WTC11 (cell line): ENCODE results near the gene PRSS27. TPM values are rescaled to one million over a fixed set of nuclear protein-coding genes. Genes with fewer than 3 reads are reported as not detected.

Experiments used
- ATAC-seq: fragments of 200-7000 bp; cut with Tn5 transposase; 2 replicates; pipeline ENCODE4 v1.10.0; 2021; ENCODE audit warnings: mild to moderate bottlenecking, moderate library complexity
- CTCF ChIA-PET: fragments of 300-600 bp; sonication (Branson Sonifier 250); formaldehyde crosslinking; loops from one replicate; lab custom pipeline; 2021; ENCODE audit warnings: antibody characterized with exemption; lab: Charles Lee
- POLR2A ChIA-PET: fragments of 350-600 bp; sonication (Branson Sonifier 250); formaldehyde crosslinking; loops from one replicate; lab custom pipeline; 2021; ENCODE audit warnings: antibody characterized with exemption; lab: Charles Lee
- DNase-seq: peaks from one replicate; pipeline ENCODE4 v3.0.0; 2021; ENCODE audit warnings: low spot score
- H3K27ac Mint-ChIP-seq: 2 replicates; pipeline ENCODE4 v1.8.0; 2021; ENCODE audit warnings: mixed read lengths
- H3K27me3 Mint-ChIP-seq: 2 replicates; pipeline ENCODE4 v1.8.0; 2021; ENCODE audit warnings: low read depth, mild to moderate bottlenecking, moderate library complexity, mixed read lengths
- H3K36me3 Mint-ChIP-seq: 2 replicates; pipeline ENCODE4 v1.8.0; 2021; ENCODE audit warnings: mixed read lengths
- H3K4me1 Mint-ChIP-seq: 2 replicates; pipeline ENCODE4 v1.8.0; 2022; ENCODE audit warnings: mixed read lengths
- H3K4me3 Mint-ChIP-seq: 2 replicates; pipeline ENCODE4 v1.8.0; 2021; ENCODE audit warnings: mild to moderate bottlenecking, moderate library complexity, mixed read lengths
- H3K9me3 Mint-ChIP-seq: 2 replicates; pipeline ENCODE4 v1.8.0; 2021; ENCODE audit warnings: mixed read lengths
- ATF1 ChIP-seq: sonication (generic); formaldehyde crosslinking; IDR thresholded peaks from 2 replicates; pipeline ENCODE4 v1.8.1; 2023; ENCODE audit warnings: mild to moderate bottlenecking, moderate library complexity, missing genetic modification reagents
- CBFB ChIP-seq: sonication (generic); formaldehyde crosslinking; IDR thresholded peaks from 2 replicates; pipeline ENCODE4 v1.8.1; 2022; ENCODE audit warnings: mild to moderate bottlenecking, low read depth, missing genetic modification reagents
- CREM ChIP-seq: sonication (generic); formaldehyde crosslinking; IDR thresholded peaks from 2 replicates; pipeline ENCODE4 v1.8.1; 2022; ENCODE audit warnings: mild to moderate bottlenecking, missing genetic modification reagents, moderate library complexity
- GRHL2 ChIP-seq: fragments of 250-450 bp; sonication (Bioruptor Pico); IDR thresholded peaks from 2 replicates; pipeline ENCODE4 v1.8.0; 2022; ENCODE audit warnings: mild to moderate bottlenecking, moderate library complexity; ENCODE audit not compliant: insufficient replicate concordance, severe bottlenecking
- IRF2 ChIP-seq: sonication (generic); formaldehyde crosslinking; IDR thresholded peaks from 2 replicates; pipeline ENCODE4 v1.8.0; 2022; ENCODE audit warnings: low read depth, missing genetic modification reagents, borderline replicate concordance
- JUN ChIP-seq: sonication (generic); formaldehyde crosslinking; IDR thresholded peaks from 2 replicates; pipeline ENCODE4 v1.8.0; 2023; ENCODE audit warnings: mild to moderate bottlenecking, missing genetic modification reagents
- KAT7 ChIP-seq: sonication (generic); formaldehyde crosslinking; IDR thresholded peaks from 2 replicates; pipeline ENCODE4 v1.8.1; 2023; ENCODE audit warnings: missing genetic modification reagents, mild to moderate bottlenecking, borderline replicate concordance
- NFATC4 ChIP-seq: fragments of 250-450 bp; sonication (Bioruptor Pico); IDR thresholded peaks from 2 replicates; pipeline ENCODE4 v1.9.0; 2021; ENCODE audit warnings: mild to moderate bottlenecking
- NFE2L1 ChIP-seq: sonication (generic); formaldehyde crosslinking; IDR thresholded peaks from 2 replicates; pipeline ENCODE4 v1.8.1; 2023; ENCODE audit warnings: missing genetic modification reagents
- NFYB ChIP-seq: sonication (generic); formaldehyde crosslinking; conservative IDR thresholded peaks from 2 replicates; pipeline ENCODE4 v1.8.0; 2022; ENCODE audit warnings: low read depth, missing genetic modification reagents
- NR1H2 ChIP-seq: sonication (generic); formaldehyde crosslinking; IDR thresholded peaks from 2 replicates; pipeline ENCODE4 v1.9.0; 2021; ENCODE audit warnings: mild to moderate bottlenecking, moderate library complexity, missing genetic modification reagents
- NR2C2 ChIP-seq: sonication (generic); formaldehyde crosslinking; IDR thresholded peaks from 2 replicates; pipeline ENCODE4 v1.8.0; 2022; ENCODE audit warnings: mild to moderate bottlenecking, missing genetic modification reagents
- SP1 ChIP-seq: sonication (generic); formaldehyde crosslinking; conservative IDR thresholded peaks from 2 replicates; pipeline ENCODE4 v1.8.1; 2022; ENCODE audit warnings: missing genetic modification reagents
- ZNF138 ChIP-seq: sonication (generic); formaldehyde crosslinking; conservative IDR thresholded peaks from 2 replicates; pipeline ENCODE4 v1.8.1; 2022; ENCODE audit warnings: mild to moderate bottlenecking, moderate library complexity, missing genetic modification reagents
- ZNF671 ChIP-seq: fragments of 250-450 bp; sonication (Bioruptor Pico); IDR thresholded peaks from 2 replicates; pipeline ENCODE4 v1.8.0; 2021; ENCODE audit warnings: mild to moderate bottlenecking
- total RNA-seq: library from RNA; stranded (reverse); gene quantifications from 3 replicates; pipeline ENCODE4 v1.2.3, GENCODE V29; 2021
- TF ChIP-seq, protein P1 (sequence below): sonication (generic); formaldehyde crosslinking; IDR thresholded peaks from 2 replicates; pipeline ENCODE4 v1.8.0; 2022; ENCODE audit warnings: mild to moderate bottlenecking, missing genetic modification reagents
- TF ChIP-seq, protein P2 (sequence below): sonication (generic); formaldehyde crosslinking; IDR thresholded peaks from 2 replicates; pipeline ENCODE4 v1.8.1; 2023; ENCODE audit warnings: mild to moderate bottlenecking, missing genetic modification reagents
- TF ChIP-seq, protein P3 (sequence below): sonication (generic); formaldehyde crosslinking; IDR thresholded peaks from 2 replicates; pipeline ENCODE4 v1.8.1; 2023; ENCODE audit warnings: mild to moderate bottlenecking, missing genetic modification reagents, moderate library complexity
- TF ChIP-seq, protein P4 (sequence below): sonication (generic); formaldehyde crosslinking; conservative IDR thresholded peaks from 2 replicates; pipeline ENCODE4 v1.8.1; 2022; ENCODE audit warnings: mild to moderate bottlenecking, missing genetic modification reagents
- TF ChIP-seq, protein P5 (sequence below): sonication (generic); formaldehyde crosslinking; IDR thresholded peaks from 2 replicates; pipeline ENCODE4 v1.8.1; 2023; ENCODE audit warnings: mild to moderate bottlenecking, moderate library complexity, missing genetic modification reagents
- TF ChIP-seq, protein P6 (sequence below): sonication (generic); formaldehyde crosslinking; IDR thresholded peaks from 2 replicates; pipeline ENCODE4 v1.8.1; 2022; ENCODE audit warnings: low read depth, missing genetic modification reagents, borderline replicate concordance

Gene PRSS27
- total RNA-seq, 1 experiment from 2014 or later = 5.1 TPM

DNA sequence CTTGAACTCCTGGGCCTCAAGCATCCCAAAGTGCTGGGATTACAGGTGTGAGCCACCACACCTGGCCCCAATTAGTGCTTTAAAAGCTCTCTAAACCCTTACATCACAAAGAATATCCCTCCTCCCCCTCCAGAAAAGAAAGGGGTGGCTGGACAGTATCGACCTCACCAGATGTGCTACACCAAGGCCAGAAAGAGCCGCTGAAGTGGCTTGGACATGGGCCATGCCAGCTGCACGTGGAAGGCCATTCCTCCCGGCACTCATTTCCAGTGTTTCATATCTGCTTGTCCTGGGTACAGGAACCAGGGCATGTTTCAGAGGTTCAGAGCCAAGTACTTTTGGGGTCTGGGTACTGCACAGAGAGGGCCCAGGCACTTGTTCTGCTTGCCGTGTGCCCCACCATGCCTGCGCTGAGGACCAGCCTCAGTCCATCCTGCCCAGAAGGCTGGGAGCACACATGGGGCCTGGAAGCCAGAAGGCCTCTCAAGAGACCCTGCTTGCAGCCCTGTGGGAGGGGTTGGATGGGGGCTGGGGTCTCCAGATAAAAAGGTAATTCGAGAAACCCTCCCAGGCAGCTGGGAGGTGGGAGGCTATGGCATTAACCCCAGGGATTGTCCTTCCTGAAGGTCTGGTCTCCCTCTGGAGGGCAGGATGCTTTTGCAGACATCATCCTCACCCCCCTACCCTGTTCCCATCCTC, 28.9 kb upstream of the PRSS27 start (continued):
- TF ChIP-seq KAT7 (CRISPR knock-in tag) (no peak), ZNF671 (CRISPR knock-in tag) (no peak), ZNF138 (CRISPR knock-in tag) (no peak), ATF1 (CRISPR knock-in tag) (no peak)
- TF ChIP-seq, protein P1, sequence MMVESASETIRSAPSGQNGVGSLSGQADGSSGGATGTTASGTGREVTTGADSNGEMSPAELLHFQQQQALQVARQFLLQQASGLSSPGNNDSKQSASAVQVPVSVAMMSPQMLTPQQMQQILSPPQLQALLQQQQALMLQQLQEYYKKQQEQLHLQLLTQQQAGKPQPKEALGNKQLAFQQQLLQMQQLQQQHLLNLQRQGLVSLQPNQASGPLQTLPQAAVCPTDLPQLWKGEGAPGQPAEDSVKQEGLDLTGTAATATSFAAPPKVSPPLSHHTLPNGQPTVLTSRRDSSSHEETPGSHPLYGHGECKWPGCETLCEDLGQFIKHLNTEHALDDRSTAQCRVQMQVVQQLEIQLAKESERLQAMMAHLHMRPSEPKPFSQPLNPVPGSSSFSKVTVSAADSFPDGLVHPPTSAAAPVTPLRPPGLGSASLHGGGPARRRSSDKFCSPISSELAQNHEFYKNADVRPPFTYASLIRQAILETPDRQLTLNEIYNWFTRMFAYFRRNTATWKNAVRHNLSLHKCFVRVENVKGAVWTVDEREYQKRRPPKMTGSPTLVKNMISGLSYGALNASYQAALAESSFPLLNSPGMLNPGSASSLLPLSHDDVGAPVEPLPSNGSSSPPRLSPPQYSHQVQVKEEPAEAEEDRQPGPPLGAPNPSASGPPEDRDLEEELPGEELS = no peak
- TF ChIP-seq, protein P2, sequence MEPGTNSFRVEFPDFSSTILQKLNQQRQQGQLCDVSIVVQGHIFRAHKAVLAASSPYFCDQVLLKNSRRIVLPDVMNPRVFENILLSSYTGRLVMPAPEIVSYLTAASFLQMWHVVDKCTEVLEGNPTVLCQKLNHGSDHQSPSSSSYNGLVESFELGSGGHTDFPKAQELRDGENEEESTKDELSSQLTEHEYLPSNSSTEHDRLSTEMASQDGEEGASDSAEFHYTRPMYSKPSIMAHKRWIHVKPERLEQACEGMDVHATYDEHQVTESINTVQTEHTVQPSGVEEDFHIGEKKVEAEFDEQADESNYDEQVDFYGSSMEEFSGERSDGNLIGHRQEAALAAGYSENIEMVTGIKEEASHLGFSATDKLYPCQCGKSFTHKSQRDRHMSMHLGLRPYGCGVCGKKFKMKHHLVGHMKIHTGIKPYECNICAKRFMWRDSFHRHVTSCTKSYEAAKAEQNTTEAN (CRISPR knock-in tag) = no peak

DNA sequence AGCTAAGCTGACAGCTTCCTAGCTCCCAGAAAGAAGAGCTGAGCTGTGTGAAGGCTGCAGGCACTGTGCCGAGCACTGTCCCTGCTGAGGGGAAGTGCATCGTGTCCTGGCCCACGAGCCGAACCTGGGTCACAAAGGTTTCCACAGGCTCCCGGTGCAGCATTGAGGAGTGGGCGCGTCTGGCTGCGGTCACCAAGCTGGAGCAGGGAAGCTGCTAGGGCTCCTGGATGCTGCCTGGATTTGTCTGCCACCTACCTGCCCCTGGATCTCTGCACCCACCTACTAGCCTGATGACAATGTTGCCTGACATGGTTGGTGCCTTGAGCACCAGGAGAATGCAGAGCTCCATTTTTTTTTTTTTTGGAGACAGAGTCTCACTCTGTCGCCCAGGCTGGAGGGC, 25.9 kb upstream of the PRSS27 start:
- Mint-ChIP-seq H3K4me3 (no peak overlapping the region), H3K9me3 (no peaks in the 10 kb centered on the region), H3K4me1 (peaks cover 6% of the 10 kb centered on the region), H3K36me3 (0 out of 2 replicates have a peak, but pooled peaks cover 2% of the 10 kb centered on the region), H3K27ac (no peak overlapping the region; the same call in 1 of the 2 replicates), H3K27me3 (no peaks in the 10 kb centered on the region)
- CTCF ChIA-PET = interaction anchor here (0.9 to 1.6 kb wide), 4 partner anchors 18 to 93 kb away, joined by 3 to 4 read pairs (median 4); partner anchors contain the start of gene PRSS41
- no peak for ATAC-seq
- POLR2A ChIA-PET = no interaction called here
- TF ChIP-seq NFYB (CRISPR knock-in tag) (no peak), CREM (CRISPR knock-in tag) (no peak), NFE2L1 (no peak), IRF2 (CRISPR knock-in tag) (no peak), NFATC4 (CRISPR knock-in tag) (no peak), NR1H2 (no peak), JUN (CRISPR knock-in tag) (no peak), SP1 (no peak), ZNF138 (CRISPR knock-in tag) (no peak), GRHL2 (CRISPR knock-in tag) (no peak), CBFB (CRISPR knock-in tag) (no peak), NR2C2 (CRISPR knock-in tag) (no peak)
- TF ChIP-seq, protein P3, sequence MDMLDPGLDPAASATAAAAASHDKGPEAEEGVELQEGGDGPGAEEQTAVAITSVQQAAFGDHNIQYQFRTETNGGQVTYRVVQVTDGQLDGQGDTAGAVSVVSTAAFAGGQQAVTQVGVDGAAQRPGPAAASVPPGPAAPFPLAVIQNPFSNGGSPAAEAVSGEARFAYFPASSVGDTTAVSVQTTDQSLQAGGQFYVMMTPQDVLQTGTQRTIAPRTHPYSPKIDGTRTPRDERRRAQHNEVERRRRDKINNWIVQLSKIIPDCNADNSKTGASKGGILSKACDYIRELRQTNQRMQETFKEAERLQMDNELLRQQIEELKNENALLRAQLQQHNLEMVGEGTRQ (CRISPR knock-in tag) = no peak
- TF ChIP-seq, protein P4, sequence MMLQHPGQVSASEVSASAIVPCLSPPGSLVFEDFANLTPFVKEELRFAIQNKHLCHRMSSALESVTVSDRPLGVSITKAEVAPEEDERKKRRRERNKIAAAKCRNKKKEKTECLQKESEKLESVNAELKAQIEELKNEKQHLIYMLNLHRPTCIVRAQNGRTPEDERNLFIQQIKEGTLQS = no peak
- TF ChIP-seq, protein P5, sequence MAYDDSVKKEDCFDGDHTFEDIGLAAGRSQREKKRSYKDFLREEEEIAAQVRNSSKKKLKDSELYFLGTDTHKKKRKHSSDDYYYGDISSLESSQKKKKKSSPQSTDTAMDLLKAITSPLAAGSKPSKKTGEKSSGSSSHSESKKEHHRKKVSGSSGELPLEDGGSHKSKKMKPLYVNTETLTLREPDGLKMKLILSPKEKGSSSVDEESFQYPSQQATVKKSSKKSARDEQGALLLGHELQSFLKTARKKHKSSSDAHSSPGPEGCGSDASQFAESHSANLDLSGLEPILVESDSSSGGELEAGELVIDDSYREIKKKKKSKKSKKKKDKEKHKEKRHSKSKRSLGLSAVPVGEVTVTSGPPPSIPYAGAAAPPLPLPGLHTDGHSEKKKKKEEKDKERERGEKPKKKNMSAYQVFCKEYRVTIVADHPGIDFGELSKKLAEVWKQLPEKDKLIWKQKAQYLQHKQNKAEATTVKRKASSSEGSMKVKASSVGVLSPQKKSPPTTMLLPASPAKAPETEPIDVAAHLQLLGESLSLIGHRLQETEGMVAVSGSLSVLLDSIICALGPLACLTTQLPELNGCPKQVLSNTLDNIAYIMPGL (CRISPR knock-in tag) = no peak
- TF ChIP-seq, protein P6, sequence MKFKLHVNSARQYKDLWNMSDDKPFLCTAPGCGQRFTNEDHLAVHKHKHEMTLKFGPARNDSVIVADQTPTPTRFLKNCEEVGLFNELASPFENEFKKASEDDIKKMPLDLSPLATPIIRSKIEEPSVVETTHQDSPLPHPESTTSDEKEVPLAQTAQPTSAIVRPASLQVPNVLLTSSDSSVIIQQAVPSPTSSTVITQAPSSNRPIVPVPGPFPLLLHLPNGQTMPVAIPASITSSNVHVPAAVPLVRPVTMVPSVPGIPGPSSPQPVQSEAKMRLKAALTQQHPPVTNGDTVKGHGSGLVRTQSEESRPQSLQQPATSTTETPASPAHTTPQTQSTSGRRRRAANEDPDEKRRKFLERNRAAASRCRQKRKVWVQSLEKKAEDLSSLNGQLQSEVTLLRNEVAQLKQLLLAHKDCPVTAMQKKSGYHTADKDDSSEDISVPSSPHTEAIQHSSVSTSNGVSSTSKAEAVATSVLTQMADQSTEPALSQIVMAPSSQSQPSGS (CRISPR knock-in tag) = no peak
- DNase-seq = no peak
